Measurements from ENCODE around the gene VPS35L. TPM values are rescaled to one million over a fixed set of nuclear protein-coding genes. Genes with fewer than 3 reads are reported as not detected.
A peak's percentile ranks its signal among the peaks of the same experiment; 100 is the strongest.

The VPS35L gene
- total and polyA plus RNA-seq, 2 donors (not counting 1 experiment from before 2014, with no cell fraction given) = 17.5 to 62.1 TPM

DNA sequence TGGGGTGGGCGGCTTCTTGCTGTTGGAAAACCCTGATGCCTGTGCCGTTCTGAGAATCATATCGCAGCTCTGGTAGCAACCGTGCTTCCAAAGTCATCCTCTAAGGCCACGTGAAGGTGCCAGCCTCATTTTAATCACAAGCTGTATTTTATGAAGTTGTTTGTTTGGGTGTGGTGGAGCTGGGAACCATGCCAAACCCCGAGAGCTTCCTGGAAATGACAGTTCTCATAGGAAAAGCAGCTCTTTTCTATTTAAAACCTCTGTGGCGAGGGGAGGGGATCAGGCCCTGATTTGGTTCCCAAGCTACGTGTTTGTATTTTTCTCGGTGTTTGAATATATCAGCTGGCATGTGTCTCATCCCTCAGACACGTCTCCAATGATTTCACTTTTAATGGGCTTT is 140.8 kb downstream of the VPS35L start:
- Histone ChIP-seq H3K4me2 (replicated peaks; ENCODE audit: low read depth, low read length, poor library complexity, severe bottlenecking) (no peak overlapping the region), H3K27me3 (replicated peaks in 1 of 4; ENCODE audit: control extremely low read depth in 1 of 4, control insufficient read depth in 3 of 4, insufficient read depth in 4 of 4, low read length in 3 of 4) (no peaks in the 10 kb centered on the region), H3K79me2 (ENCODE audit: control insufficient read depth, insufficient read depth, low read length) (no peaks in the 10 kb centered on the region), H4K20me1 (ENCODE audit: control insufficient read depth, insufficient read depth, low read length, poor library complexity, severe bottlenecking) (no peaks in the 10 kb centered on the region), H3K9me3 (ENCODE audit: control extremely low read depth in 1 of 3, control insufficient read depth in 2 of 3, insufficient read depth in 1 of 3, low read length in 2 of 3) (no peaks in the 10 kb centered on the region), H2AFZ (ENCODE audit: insufficient read depth, low read depth, low read length, poor library complexity, severe bottlenecking) (no peak overlapping the region), H3K9ac (ENCODE audit: low read length) (no peak overlapping the region), H3K36me3 (replicated peaks in 1 of 2; ENCODE audit: control extremely low read depth in 1 of 2, control insufficient read depth in 1 of 2, extremely low read depth in 1 of 2, insufficient read depth in 2 of 2, low read length in 1 of 2) (peaks cover 0 to 48% of the 10 kb centered on the region in 2 experiments), H3K4me3 (ENCODE audit: control extremely low read depth in 1 of 5, extremely low read depth in 1 of 5, insufficient read depth in 1 of 5, low read depth in 2 of 5, low read length in 4 of 5) (no peak overlapping the region), H3K4me1 (ENCODE audit: control insufficient read depth in 2 of 2, insufficient read depth in 2 of 2, low read length in 2 of 2) (no peaks in the 10 kb centered on the region), H3K27ac (ENCODE audit: low read length in 2 of 2) (no peak overlapping the region)
- intact Hi-C loops (cut with micrococcal nuclease) = no loop called here
- no peaks in the 10 kb centered on the region for H3K27me3 Mint-ChIP-seq
- no peaks in the 10 kb centered on the region for H3K4me1 Mint-ChIP-seq
- H3K9me3 Mint-ChIP-seq (ENCODE audit: insufficient read depth) = no peaks in the 10 kb centered on the region
- no peak for ATAC-seq (ENCODE audit: low read depth)
- POLR2A ChIA-PET = no interaction called here
- CTCF ChIA-PET = interaction anchor here (0.8 to 1.1 kb wide), 2 partner anchors 14 to 610 kb away, joined by 3 to 4 read pairs; no protein-coding TSS in a partner anchor
- 31% methylated on average over 6 of the region's 10 CpGs for WGBS (ENCODE audit: insufficient coverage)
- no peak for DNase-seq
- no peak overlapping the region for H3K4me3 Mint-ChIP-seq
- H3K27ac Mint-ChIP-seq = peak overlapping the region; percentile 4
- TF ChIP-seq, protein P1, sequence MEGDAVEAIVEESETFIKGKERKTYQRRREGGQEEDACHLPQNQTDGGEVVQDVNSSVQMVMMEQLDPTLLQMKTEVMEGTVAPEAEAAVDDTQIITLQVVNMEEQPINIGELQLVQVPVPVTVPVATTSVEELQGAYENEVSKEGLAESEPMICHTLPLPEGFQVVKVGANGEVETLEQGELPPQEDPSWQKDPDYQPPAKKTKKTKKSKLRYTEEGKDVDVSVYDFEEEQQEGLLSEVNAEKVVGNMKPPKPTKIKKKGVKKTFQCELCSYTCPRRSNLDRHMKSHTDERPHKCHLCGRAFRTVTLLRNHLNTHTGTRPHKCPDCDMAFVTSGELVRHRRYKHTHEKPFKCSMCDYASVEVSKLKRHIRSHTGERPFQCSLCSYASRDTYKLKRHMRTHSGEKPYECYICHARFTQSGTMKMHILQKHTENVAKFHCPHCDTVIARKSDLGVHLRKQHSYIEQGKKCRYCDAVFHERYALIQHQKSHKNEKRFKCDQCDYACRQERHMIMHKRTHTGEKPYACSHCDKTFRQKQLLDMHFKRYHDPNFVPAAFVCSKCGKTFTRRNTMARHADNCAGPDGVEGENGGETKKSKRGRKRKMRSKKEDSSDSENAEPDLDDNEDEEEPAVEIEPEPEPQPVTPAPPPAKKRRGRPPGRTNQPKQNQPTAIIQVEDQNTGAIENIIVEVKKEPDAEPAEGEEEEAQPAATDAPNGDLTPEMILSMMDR (IDR thresholded peaks at IDR 0.05) = no peak
- no peak for TF ChIP-seq EZH2 (IDR thresholded peaks at IDR 0.05; ENCODE audit: borderline replicate concordance, insufficient read depth, low read depth, low read length, poor library complexity, severe bottlenecking)

DNA sequence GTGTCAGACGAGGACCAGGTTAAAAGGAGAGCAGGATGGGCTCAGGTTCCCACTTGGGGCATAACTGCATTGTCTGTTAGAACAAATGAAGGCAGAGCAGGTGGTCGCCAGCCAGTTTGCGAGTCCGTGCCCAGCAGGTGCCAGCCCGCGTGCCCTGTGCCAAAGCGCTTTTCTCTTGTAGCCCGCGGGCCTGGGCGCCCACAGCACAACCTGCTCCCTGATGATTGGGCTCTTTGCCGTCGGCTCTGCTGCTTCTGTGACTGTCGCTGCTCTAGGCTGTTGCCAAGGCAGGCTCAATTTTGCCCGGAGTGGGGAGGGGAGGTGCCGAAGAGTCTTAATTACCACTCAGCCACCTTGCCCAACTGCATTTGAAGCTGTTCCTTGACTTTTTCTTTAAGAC is 141.5 kb downstream of the VPS35L start:
- Histone ChIP-seq H3K27ac (ENCODE audit: low read length in 2 of 2) (no peak overlapping the region), H4K20me1 (ENCODE audit: control insufficient read depth, insufficient read depth, low read length, poor library complexity, severe bottlenecking) (no peaks in the 10 kb centered on the region), H3K36me3 (replicated peaks in 1 of 2; ENCODE audit: control extremely low read depth in 1 of 2, control insufficient read depth in 1 of 2, extremely low read depth in 1 of 2, insufficient read depth in 2 of 2, low read length in 1 of 2) (peaks cover 0 to 42% of the 10 kb centered on the region in 2 experiments), H3K4me1 (ENCODE audit: control insufficient read depth in 2 of 2, insufficient read depth in 2 of 2, low read length in 2 of 2) (no peaks in the 10 kb centered on the region), H2AFZ (ENCODE audit: insufficient read depth, low read depth, low read length, poor library complexity, severe bottlenecking) (no peak overlapping the region), H3K79me2 (ENCODE audit: control insufficient read depth, insufficient read depth, low read length) (no peaks in the 10 kb centered on the region), H3K9ac (ENCODE audit: low read length) (no peak overlapping the region), H3K9me3 (ENCODE audit: control extremely low read depth in 1 of 3, control insufficient read depth in 2 of 3, insufficient read depth in 1 of 3, low read length in 2 of 3) (no peaks in the 10 kb centered on the region), H3K4me2 (replicated peaks; ENCODE audit: low read depth, low read length, poor library complexity, severe bottlenecking) (no peak overlapping the region), H3K27me3 (replicated peaks in 1 of 4; ENCODE audit: control extremely low read depth in 1 of 4, control insufficient read depth in 3 of 4, insufficient read depth in 4 of 4, low read length in 3 of 4) (no peaks in the 10 kb centered on the region), H3K4me3 (ENCODE audit: control extremely low read depth in 1 of 5, extremely low read depth in 1 of 5, insufficient read depth in 1 of 5, low read depth in 2 of 5, low read length in 4 of 5) (no peak overlapping the region)
- 97% methylated on average over 8 of the region's 15 CpGs for WGBS (ENCODE audit: insufficient coverage)
- ChIA-PET CTCF (interaction anchor here (1.1 kb wide), 1 partner anchor 14 kb away, joined by 4 read pairs; no protein-coding TSS in a partner anchor), POLR2A (no interaction called here)
- DNase-seq = no peak
- H3K27me3 Mint-ChIP-seq = no peaks in the 10 kb centered on the region
- TF ChIP-seq EZH2 (IDR thresholded peaks at IDR 0.05; ENCODE audit: borderline replicate concordance, insufficient read depth, low read depth, low read length, poor library complexity, severe bottlenecking) = no peak
- TF ChIP-seq, protein P1 (IDR thresholded peaks at IDR 0.05) = no peak
- no peaks in the 10 kb centered on the region for H3K9me3 Mint-ChIP-seq (ENCODE audit: insufficient read depth)
- intact Hi-C loops (cut with micrococcal nuclease) = no loop called here
- H3K4me1 Mint-ChIP-seq = no peaks in the 10 kb centered on the region
- H3K4me3 Mint-ChIP-seq = no peak overlapping the region
- H3K27ac Mint-ChIP-seq = no peak overlapping the region
- no peak for ATAC-seq (ENCODE audit: low read depth)
